MCF 10A (cell line): Measurements from ENCODE around the gene METTL16. TPM values are rescaled to one million over a fixed set of nuclear protein-coding genes. Genes with fewer than 3 reads are reported as not detected.
"Not testable (repeated sequence)": the region's sequence is repeated elsewhere in the genome, so short reads cannot be mapped to it uniquely, and the experiment has no call there.

Experiments used
- BruUV-seq: library from RNA; stranded (reverse); fragments of 400-500 nt; replicated peaks from 2 replicates; lab custom pipeline; 2021; lab: Mats Ljungman, UMichigan
- CTCF ChIA-PET: fragments of 300-600 bp; sonication (Branson Sonifier 250); formaldehyde crosslinking; extraction: SDS; loops from one replicate; lab custom pipeline; 2021; ENCODE audit warnings: antibody characterized with exemption, inconsistent platforms; lab: Yijun Ruan, JAX
- POLR2A ChIA-PET: fragments of 300-600, 350-650 bp; sonication (Branson Sonifier 250); formaldehyde crosslinking; extraction: SDS; loops from one replicate; lab custom pipeline; 2020; ENCODE audit warnings: antibody characterized with exemption, inconsistent platforms; lab: Yijun Ruan, JAX
- DNase-seq: peaks from one replicate; pipeline ENCODE4 v3.0.0-alpha.2; 2018; ENCODE audit not compliant: unreplicated experiment
- H3K27ac Mint-ChIP-seq: one replicate; pipeline ENCODE4 v1.8.0; 2022; ENCODE audit warnings: mild to moderate bottlenecking, low read depth, mixed read lengths; ENCODE audit not compliant: unreplicated experiment
- H3K27me3 Mint-ChIP-seq: one replicate; pipeline ENCODE4 v1.8.0; 2022; ENCODE audit warnings: mixed read lengths; ENCODE audit not compliant: insufficient read depth, unreplicated experiment
- H3K36me3 Mint-ChIP-seq: one replicate; pipeline ENCODE4 v1.8.0; 2022; ENCODE audit warnings: mild to moderate bottlenecking, moderate library complexity, mixed read lengths; ENCODE audit not compliant: insufficient read depth, unreplicated experiment
- H3K4me1 Mint-ChIP-seq: one replicate; pipeline ENCODE4 v1.8.0; 2022; ENCODE audit warnings: mixed read lengths; ENCODE audit not compliant: insufficient read depth, unreplicated experiment
- H3K4me3 Mint-ChIP-seq: one replicate; pipeline ENCODE4 v1.8.0; 2022; ENCODE audit warnings: mild to moderate bottlenecking, moderate library complexity, mixed read lengths; ENCODE audit not compliant: unreplicated experiment
- H3K9me3 Mint-ChIP-seq: one replicate; pipeline ENCODE4 v1.8.0; 2022; ENCODE audit warnings: mixed read lengths; ENCODE audit not compliant: unreplicated experiment
- intact Hi-C: fragments of 100-400 bp; cut with micrococcal nuclease; formaldehyde crosslinking; loops from 2 replicates; pipeline ENCODE4 v1.14.1; 2022
- total RNA-seq: library from RNA; stranded (reverse); gene quantifications from 2 replicates; pipeline ENCODE4 v1.2.3, GENCODE V29; 2022
- TF ChIP-seq, protein P1 (sequence below): fragments of 200-600 bp; IDR thresholded peaks from one replicate; pipeline ENCODE4 v1.8.0; 2022; ENCODE audit warnings: antibody characterized with exemption, mild to moderate bottlenecking; ENCODE audit not compliant: unreplicated experiment

Gene METTL16
- total RNA-seq, 1 experiment from 2014 or later: 41.4 TPM

- DNase-seq: no peak
- no peak overlapping the region for H3K4me3 Mint-ChIP-seq
- H3K27ac Mint-ChIP-seq: no peak overlapping the region
- ChIA-PET CTCF (no interaction called here), POLR2A (interaction anchor here (0.9 kb wide), 1 partner anchor 8 kb away, joined by 3 read pairs; no protein-coding TSS in a partner anchor)
- intact Hi-C loops: no loop called here
- no peaks in the 10 kb centered on the region for H3K9me3 Mint-ChIP-seq
- BruUV-seq: no TSS peak
- no peaks in the 10 kb centered on the region for H3K27me3 Mint-ChIP-seq
- TF ChIP-seq, protein P1, sequence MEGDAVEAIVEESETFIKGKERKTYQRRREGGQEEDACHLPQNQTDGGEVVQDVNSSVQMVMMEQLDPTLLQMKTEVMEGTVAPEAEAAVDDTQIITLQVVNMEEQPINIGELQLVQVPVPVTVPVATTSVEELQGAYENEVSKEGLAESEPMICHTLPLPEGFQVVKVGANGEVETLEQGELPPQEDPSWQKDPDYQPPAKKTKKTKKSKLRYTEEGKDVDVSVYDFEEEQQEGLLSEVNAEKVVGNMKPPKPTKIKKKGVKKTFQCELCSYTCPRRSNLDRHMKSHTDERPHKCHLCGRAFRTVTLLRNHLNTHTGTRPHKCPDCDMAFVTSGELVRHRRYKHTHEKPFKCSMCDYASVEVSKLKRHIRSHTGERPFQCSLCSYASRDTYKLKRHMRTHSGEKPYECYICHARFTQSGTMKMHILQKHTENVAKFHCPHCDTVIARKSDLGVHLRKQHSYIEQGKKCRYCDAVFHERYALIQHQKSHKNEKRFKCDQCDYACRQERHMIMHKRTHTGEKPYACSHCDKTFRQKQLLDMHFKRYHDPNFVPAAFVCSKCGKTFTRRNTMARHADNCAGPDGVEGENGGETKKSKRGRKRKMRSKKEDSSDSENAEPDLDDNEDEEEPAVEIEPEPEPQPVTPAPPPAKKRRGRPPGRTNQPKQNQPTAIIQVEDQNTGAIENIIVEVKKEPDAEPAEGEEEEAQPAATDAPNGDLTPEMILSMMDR: no peak
- H3K4me1 Mint-ChIP-seq: no peaks in the 10 kb centered on the region
- H3K36me3 Mint-ChIP-seq: no peaks in the 10 kb centered on the region
Observed at GRCh38 chr17:2517539-2517938, 5.9 kb upstream of the METTL16 start.

DNA sequence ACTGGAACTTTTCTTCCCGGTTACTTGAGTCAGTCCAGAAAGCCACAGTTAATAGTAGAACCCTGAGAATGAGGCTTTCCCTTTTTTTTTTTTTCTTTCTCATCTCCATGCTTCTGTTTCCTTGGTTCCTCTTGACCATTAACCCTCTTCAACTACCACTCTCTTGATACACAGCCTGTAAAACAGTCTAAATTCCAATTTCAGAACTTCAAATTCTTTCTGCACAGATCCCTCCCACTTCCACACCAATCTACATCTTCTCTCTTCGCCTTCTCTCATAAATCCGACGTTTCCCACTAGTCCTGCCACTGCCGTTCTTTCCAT, 588 bp downstream of the METTL16 start:
- peak; percentile 5 for DNase-seq
- POLR2A ChIA-PET: interaction anchor here (0.6 to 4.3 kb wide), 36 partner anchors 9 to 1162 kb away, joined by 3 to 72 read pairs (median 4); partner anchors contain the start of gene PAFAH1B1
- BruUV-seq: TSS peak; percentile 72
- Mint-ChIP-seq H3K4me3 (no peak overlapping the region), H3K4me1 (peaks cover 11% of the 10 kb centered on the region), H3K36me3 (no peaks in the 10 kb centered on the region), H3K27me3 (no peaks in the 10 kb centered on the region), H3K9me3 (no peaks in the 10 kb centered on the region), H3K27ac (no peak overlapping the region)
- intact Hi-C loops: loop anchor here (2.0 to 5.0 kb wide), 2 partner anchors 82 to 166 kb away; partner anchors contain the start of gene PAFAH1B1
- CTCF ChIA-PET: interaction anchor here (0.6 to 1.5 kb wide), 6 partner anchors 13 to 287 kb away, joined by 3 to 9 read pairs (median 4); no protein-coding TSS in a partner anchor
- TF ChIP-seq, protein P1: no peak

- H3K36me3 Mint-ChIP-seq: no peaks in the 10 kb centered on the region
- no peaks in the 10 kb centered on the region for H3K9me3 Mint-ChIP-seq
- CTCF ChIA-PET: interaction anchor here (0.6 to 1.5 kb wide), 8 partner anchors 11 to 287 kb away, joined by 3 to 9 read pairs (median 4); no protein-coding TSS in a partner anchor
- H3K27me3 Mint-ChIP-seq: no peaks in the 10 kb centered on the region
- TF ChIP-seq, protein P1: no peak
- POLR2A ChIA-PET: interaction anchor here (0.7 to 4.3 kb wide), 22 partner anchors 9 to 1163 kb away, joined by 3 to 72 read pairs (median 5); partner anchors contain the start of gene PAFAH1B1
- H3K27ac Mint-ChIP-seq: no peak overlapping the region
- H3K4me3 Mint-ChIP-seq: no peak overlapping the region
- DNase-seq: no peak
- no TSS peak for BruUV-seq
- intact Hi-C loops: loop anchor here (2.0 to 5.0 kb wide), 2 partner anchors 82 to 167 kb away; partner anchors contain the start of gene PAFAH1B1
- H3K4me1 Mint-ChIP-seq: peaks cover 14% of the 10 kb centered on the region
Observed at GRCh38 chr17:2510559-2510958, 1.1 kb downstream of the METTL16 start.

DNA sequence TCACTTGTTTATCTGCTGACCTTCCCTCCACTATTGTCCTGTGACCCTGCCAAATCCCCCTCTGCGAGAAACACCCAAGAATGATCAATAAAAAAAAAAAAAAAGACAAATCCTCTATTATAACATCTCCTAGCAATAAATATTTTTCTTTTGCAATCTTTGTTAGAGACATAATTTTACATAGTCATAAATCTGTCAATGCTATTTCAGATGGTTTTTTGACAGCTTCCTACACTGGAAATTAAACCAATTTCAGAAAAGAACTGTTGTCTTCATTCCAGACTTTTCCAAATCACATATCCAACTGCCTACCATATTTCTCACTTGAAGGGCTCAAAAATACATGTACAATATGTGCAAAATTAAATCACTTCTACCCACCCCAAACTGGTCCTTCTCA, 3.7 kb downstream of the METTL16 start:
- no peak overlapping the region for H3K27ac Mint-ChIP-seq
- TF ChIP-seq, protein P1: no peak
- BruUV-seq: no TSS peak
- H3K27me3 Mint-ChIP-seq: no peaks in the 10 kb centered on the region
- H3K36me3 Mint-ChIP-seq: no peaks in the 10 kb centered on the region
- no peaks in the 10 kb centered on the region for H3K9me3 Mint-ChIP-seq
- CTCF ChIA-PET: no interaction called here
- POLR2A ChIA-PET: no interaction called here
- DNase-seq: no peak
- peaks cover 17% of the 10 kb centered on the region for H3K4me1 Mint-ChIP-seq
- no peak overlapping the region for H3K4me3 Mint-ChIP-seq
- intact Hi-C loops: no loop called here

- H3K9me3 Mint-ChIP-seq, DNase-seq, H3K4me3 Mint-ChIP-seq, intact Hi-C loops, BruUV-seq, H3K27ac Mint-ChIP-seq, H3K27me3 Mint-ChIP-seq, POLR2A ChIA-PET, H3K36me3 Mint-ChIP-seq, CTCF ChIA-PET: not testable (repeated sequence)
- peaks cover 17% of the 10 kb centered on the region for H3K4me1 Mint-ChIP-seq
Observed at GRCh38 chr17:2507015-2507414, 4.7 kb downstream of the METTL16 start.
